ENCODE measurements around the gene FAM120A.

GRCh38 chr9:93432964-93433363 is 18.5 kb upstream of the FAM120A start:
- TF ChIP-seq CTCF (conservative IDR thresholded peaks at IDR 0.05; ENCODE audit: low read length) (no peak), EZH2phosphoT487 (IDR thresholded peaks at IDR 0.05; ENCODE audit: borderline replicate concordance) (no peak)
